Activated CD4-positive, alpha-beta memory T cell treated with anti-CD3 and anti-CD28 coated beads, Interleukin-2, amount 10 ng/mL, durations not matched to agents 7 days and 5 days (primary cell): Measurements from ENCODE around the gene HERC3. TPM values are rescaled to one million over a fixed set of nuclear protein-coding genes. Genes with fewer than 3 reads are reported as not detected.
"Not testable (repeated sequence)": the region's sequence is repeated elsewhere in the genome, so short reads cannot be mapped to it uniquely, and the experiment has no call there.

Experiments used
- CTCF ChIA-PET: fragments of 350-600 bp; sonication (Branson Sonifier 250); formaldehyde crosslinking; loops from one replicate; lab custom pipeline; 2021; ENCODE audit warnings: antibody characterized with exemption, inconsistent platforms; lab: Charles Lee
- POLR2A ChIA-PET: fragments of 350-600 bp; sonication (Branson Sonifier 250); formaldehyde crosslinking; loops from one replicate; lab custom pipeline; 2021; ENCODE audit warnings: antibody characterized with exemption; lab: Charles Lee
- DNase-seq: peaks from one replicate; pipeline ENCODE4 v3.0.0-alpha.2; 2020
- H3K27ac Mint-ChIP-seq: one replicate; pipeline ENCODE4 v1.8.0; 2021; ENCODE audit warnings: mild to moderate bottlenecking, mixed read lengths
- H3K27me3 Mint-ChIP-seq: one replicate; pipeline ENCODE4 v1.8.0; 2021; ENCODE audit warnings: mixed read lengths
- H3K36me3 Mint-ChIP-seq: one replicate; pipeline ENCODE4 v1.8.0; 2021; ENCODE audit warnings: low read depth, mixed read lengths
- H3K4me1 Mint-ChIP-seq: one replicate; pipeline ENCODE4 v1.8.0; 2021; ENCODE audit warnings: mixed read lengths
- H3K4me3 Mint-ChIP-seq: one replicate; pipeline ENCODE4 v1.8.0; 2021; ENCODE audit warnings: mild to moderate bottlenecking, mixed read lengths
- H3K9me3 Mint-ChIP-seq: one replicate; pipeline ENCODE4 v1.8.0; 2021; ENCODE audit warnings: mixed read lengths
- total RNA-seq, 2 experiments: library from RNA; stranded (reverse); gene quantifications; one replicate each; pipeline ENCODE4 v1.2.3, GENCODE V29; 2021

Gene HERC3
- total RNA-seq, 2 experiments from 2014 or later: 36.9 to 41.9 TPM

DNA sequence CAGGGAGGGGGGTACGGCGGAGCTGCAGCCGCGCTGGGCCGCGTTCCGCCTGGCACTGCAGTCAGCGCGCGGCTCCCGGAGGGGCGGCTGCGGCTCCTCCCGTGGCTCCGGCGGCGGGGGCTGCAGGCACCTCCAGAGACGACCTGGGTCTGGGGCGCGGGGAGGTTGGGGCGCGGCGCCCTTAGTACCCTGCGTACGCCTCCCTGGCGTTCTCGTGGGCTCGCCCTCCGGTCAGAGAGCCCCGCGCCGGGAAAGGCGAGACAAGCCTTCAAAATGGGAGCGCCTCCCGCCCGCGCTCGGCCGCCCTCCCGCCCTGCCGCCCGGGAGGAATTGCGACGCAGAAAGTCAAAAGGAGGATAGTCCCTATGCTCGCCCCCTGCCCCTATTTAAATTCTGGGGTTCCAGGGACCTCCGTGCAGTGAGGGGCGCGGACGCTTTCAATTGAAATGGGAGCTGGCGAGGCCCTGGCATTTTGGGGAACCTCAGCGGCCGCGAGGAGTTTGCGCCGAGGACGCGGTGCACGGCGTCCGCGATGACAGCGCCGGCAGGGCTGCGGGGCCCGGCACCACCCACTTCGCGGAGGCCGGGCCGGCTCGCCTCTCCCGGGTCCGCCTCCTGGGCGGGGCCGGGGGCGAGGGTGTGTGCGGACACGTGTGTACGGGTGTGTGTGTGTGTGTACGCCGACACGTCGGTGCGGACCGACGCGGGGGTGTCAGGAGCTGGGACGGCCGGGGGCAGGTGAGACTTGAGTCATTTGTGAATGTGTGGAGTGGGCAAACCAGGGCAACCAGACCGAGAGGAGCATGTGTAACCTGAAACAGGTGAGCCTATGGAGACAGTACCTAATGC lies 544 bp downstream of the HERC3 start:
- Mint-ChIP-seq H3K9me3 (no peaks in the 10 kb centered on the region), H3K4me3 (peak overlapping the region; percentile 94), H3K27me3 (peaks cover 9% of the 10 kb centered on the region), H3K27ac (peak overlapping the region; percentile 82), H3K36me3 (peaks cover 20% of the 10 kb centered on the region), H3K4me1 (peaks cover 37% of the 10 kb centered on the region)
- ChIA-PET CTCF (interaction anchor here (1.3 to 1.6 kb wide), 4 partner anchors 8 to 66 kb away, joined by 3 to 8 read pairs (median 5); no protein-coding TSS in a partner anchor), POLR2A (interaction anchor here (0.6 to 3.9 kb wide), 9 partner anchors 15 to 308 kb away, joined by 3 to 31 read pairs (median 4); partner anchors contain the start of genes HERC5, HERC6, NAP1L5 and PPM1K)
- DNase-seq: peak; percentile 83

- DNase-seq: no peak
- H3K27me3 Mint-ChIP-seq: peaks cover 1% of the 10 kb centered on the region
- ChIA-PET POLR2A (interaction anchor here (4.6 kb wide), 1 partner anchor 14 kb away, joined by 36 read pairs; no protein-coding TSS in a partner anchor), CTCF (no interaction called here)
- H3K4me1 Mint-ChIP-seq: peaks cover 52% of the 10 kb centered on the region
- H3K36me3 Mint-ChIP-seq: peaks cover 43% of the 10 kb centered on the region
- no peaks in the 10 kb centered on the region for H3K9me3 Mint-ChIP-seq
- H3K27ac Mint-ChIP-seq: peak overlapping the region; percentile 14
- H3K4me3 Mint-ChIP-seq: no peak overlapping the region
These were observed 5.8 kb downstream of the HERC3 start for GRCh38 chr4:88597970-88598660.

DNA sequence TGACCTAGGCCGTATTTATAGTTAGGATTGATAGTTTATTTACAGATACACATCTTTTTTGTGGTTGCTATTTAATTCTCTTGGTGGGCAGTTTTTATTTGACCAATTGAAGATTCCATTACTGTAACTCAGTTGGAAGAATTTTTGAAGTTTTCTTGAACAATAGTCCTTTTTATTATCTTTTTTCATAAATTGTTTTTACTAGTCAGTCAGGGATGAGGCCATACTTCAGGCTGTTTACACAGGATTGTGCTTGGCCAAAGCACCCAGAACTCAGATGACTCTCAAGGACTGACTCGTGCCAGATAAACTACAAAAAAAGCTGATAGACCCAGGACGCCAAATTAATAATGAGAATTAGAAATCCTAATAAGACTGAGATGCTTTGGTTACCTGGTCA lies 7.0 kb downstream of the HERC3 start:
- ChIA-PET POLR2A (interaction anchor here (4.6 kb wide), 1 partner anchor 13 kb away, joined by 36 read pairs; no protein-coding TSS in a partner anchor), CTCF (no interaction called here)
- peaks cover 42% of the 10 kb centered on the region for H3K4me1 Mint-ChIP-seq
- no peak overlapping the region for H3K27ac Mint-ChIP-seq
- no peak for DNase-seq
- H3K9me3 Mint-ChIP-seq: no peaks in the 10 kb centered on the region
- H3K4me3 Mint-ChIP-seq: no peak overlapping the region
- peaks cover 43% of the 10 kb centered on the region for H3K36me3 Mint-ChIP-seq
- no peaks in the 10 kb centered on the region for H3K27me3 Mint-ChIP-seq

- DNase-seq: no peak
- ChIA-PET POLR2A (interaction anchor here (4.6 kb wide), 1 partner anchor 13 kb away, joined by 36 read pairs; no protein-coding TSS in a partner anchor), CTCF (interaction anchor here (1.1 kb wide), 1 partner anchor 14 kb away, joined by 3 read pairs; no protein-coding TSS in a partner anchor)
- Mint-ChIP-seq H3K27me3 (no peaks in the 10 kb centered on the region), H3K27ac (no peak overlapping the region), H3K36me3 (peaks cover 47% of the 10 kb centered on the region), H3K9me3 (no peaks in the 10 kb centered on the region), H3K4me1 (peaks cover 42% of the 10 kb centered on the region), H3K4me3 (no peak overlapping the region)
These were observed 7.4 kb downstream of the HERC3 start for GRCh38 chr4:88599714-88600113.

DNA sequence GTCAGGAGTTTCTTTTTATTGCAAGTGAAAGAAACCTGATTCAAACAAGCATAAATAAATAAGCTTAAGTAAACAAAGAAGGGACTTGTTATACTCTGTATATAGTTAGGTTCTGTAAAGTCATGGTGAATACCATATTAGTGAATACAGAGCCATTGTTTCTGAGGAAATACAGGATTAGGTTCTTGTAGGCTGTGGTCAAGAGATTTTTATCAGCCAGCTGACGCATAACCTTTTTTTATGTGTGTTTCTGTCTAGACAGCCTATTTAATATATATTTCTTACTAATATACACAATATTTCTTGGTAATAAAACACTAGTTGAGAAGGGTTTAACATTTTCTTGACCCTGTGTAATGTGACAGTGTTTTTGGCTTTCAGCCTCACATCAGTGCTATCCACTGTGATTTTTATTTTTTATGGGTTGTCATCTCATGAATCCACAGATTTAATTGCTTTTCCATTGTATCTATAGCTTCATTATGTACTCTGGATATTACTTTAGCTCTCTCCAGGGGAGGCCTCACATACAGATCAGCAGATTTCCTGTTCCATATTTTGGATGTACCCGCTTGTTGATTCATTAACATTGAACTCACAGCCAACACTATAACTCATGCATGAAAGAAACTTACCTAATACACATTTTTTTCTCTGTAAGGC lies 8.0 kb downstream of the HERC3 start:
- no peak overlapping the region for H3K4me3 Mint-ChIP-seq
- H3K27me3 Mint-ChIP-seq: no peaks in the 10 kb centered on the region
- peaks cover 47% of the 10 kb centered on the region for H3K4me1 Mint-ChIP-seq
- CTCF ChIA-PET: interaction anchor here (1.1 kb wide), 1 partner anchor 14 kb away, joined by 3 read pairs; no protein-coding TSS in a partner anchor
- POLR2A ChIA-PET: interaction anchor here (0.7 to 4.6 kb wide), 2 partner anchors 12 to 1957 kb away, joined by 3 to 36 read pairs; no protein-coding TSS in a partner anchor
- H3K27ac Mint-ChIP-seq: no peak overlapping the region
- DNase-seq: no peak
- H3K9me3 Mint-ChIP-seq: no peaks in the 10 kb centered on the region
- peaks cover 51% of the 10 kb centered on the region for H3K36me3 Mint-ChIP-seq

DNA sequence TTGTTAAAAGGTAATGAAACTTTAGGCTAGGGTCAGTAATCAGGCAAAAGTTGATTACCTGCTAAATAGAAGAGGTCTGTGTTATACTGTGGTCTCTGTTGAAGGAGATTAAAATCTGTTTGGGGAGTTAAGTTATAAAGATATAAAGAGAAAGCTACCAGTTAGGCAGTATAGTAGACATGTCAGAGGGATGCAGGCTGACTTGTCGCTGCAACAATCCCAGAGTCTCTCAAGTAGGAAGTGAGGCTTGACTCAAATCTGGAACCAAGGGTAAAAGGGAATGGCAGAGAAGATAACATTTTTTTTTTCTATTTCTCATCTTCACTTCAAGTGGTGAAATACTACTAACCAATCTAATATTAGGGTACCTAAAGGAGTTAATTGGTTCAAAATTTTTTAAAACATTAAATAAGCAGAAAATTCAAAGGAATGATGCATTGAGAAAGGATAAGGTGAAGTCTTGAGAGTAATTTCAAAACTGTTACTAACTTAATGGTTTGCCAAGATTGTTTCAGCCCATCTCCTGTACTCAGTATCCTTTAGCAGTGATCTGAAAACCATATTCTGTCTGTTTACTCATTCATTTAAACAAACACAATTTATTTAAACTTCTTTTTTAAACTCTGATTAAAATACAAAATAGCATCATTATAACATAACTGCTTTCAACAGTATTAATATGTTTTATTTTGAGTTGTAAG lies 12.8 kb downstream of the HERC3 start:
- ChIA-PET POLR2A (no interaction called here), CTCF (no interaction called here)
- Mint-ChIP-seq H3K36me3 (peaks cover 64% of the 10 kb centered on the region), H3K4me3 (no peak overlapping the region), H3K27me3 (no peaks in the 10 kb centered on the region), H3K27ac (no peak overlapping the region), H3K9me3 (peaks cover 10% of the 10 kb centered on the region), H3K4me1 (peaks cover 48% of the 10 kb centered on the region)
- DNase-seq: no peak

DNA sequence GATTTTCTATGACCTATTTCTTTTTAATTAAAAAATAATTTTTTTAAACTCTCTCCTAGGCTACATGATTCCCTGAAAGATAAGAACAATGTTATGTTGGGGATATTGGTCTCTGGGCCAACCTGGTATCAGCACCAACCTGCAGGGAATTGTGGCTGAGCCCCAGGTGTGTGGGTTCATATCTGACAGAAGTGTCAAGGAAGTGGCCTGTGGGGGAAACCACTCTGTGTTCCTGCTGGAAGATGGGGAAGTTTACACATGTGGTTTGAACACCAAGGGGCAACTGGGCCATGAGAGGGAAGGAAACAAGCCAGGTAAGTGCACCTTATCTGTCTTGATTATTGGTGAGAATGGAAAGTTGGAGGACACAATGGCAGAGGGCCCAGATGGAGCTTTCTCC lies 13.5 kb downstream of the HERC3 start:
- ChIA-PET CTCF (no interaction called here), POLR2A (no interaction called here)
- DNase-seq: no peak
- H3K9me3 Mint-ChIP-seq: peaks cover 10% of the 10 kb centered on the region
- H3K27me3 Mint-ChIP-seq: no peaks in the 10 kb centered on the region
- peaks cover 48% of the 10 kb centered on the region for H3K4me1 Mint-ChIP-seq
- H3K4me3 Mint-ChIP-seq: no peak overlapping the region
- H3K36me3 Mint-ChIP-seq: peaks cover 65% of the 10 kb centered on the region
- peak overlapping the region; percentile 22 for H3K27ac Mint-ChIP-seq

DNA sequence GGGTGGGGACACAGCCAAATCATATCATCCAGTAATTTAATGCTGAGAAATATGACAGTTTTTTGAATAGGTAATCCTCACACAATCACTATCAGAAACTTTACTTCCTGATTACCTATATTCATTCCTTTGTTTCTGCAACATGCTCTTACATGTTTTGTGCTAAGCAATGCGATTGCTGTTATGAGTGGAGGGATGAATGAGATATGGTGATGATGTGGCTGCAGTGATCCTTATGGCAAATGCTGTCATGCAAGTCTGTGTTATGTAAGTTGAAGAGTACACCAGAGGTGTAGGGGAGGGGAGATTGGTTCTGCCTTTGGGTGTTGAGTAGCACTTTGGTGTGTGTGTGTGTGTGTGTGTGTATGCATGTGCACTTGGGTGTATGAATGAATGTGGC lies 14.6 kb downstream of the HERC3 start:
- ChIA-PET CTCF (no interaction called here), POLR2A (interaction anchor here (2.5 kb wide), 1 partner anchor 13 kb away, joined by 8 read pairs; no protein-coding TSS in a partner anchor)
- H3K36me3 Mint-ChIP-seq: peaks cover 70% of the 10 kb centered on the region
- H3K4me1 Mint-ChIP-seq: peaks cover 54% of the 10 kb centered on the region
- H3K9me3 Mint-ChIP-seq: peaks cover 10% of the 10 kb centered on the region
- H3K27me3 Mint-ChIP-seq: no peaks in the 10 kb centered on the region
- H3K4me3 Mint-ChIP-seq: no peak overlapping the region
- no peak overlapping the region for H3K27ac Mint-ChIP-seq
- DNase-seq: no peak

- Mint-ChIP-seq H3K4me3 (no peak overlapping the region), H3K4me1 (peaks cover 77% of the 10 kb centered on the region), H3K36me3 (peaks cover 61% of the 10 kb centered on the region), H3K27me3 (no peaks in the 10 kb centered on the region), H3K27ac (no peak overlapping the region), H3K9me3 (peaks cover 10% of the 10 kb centered on the region)
- no peak for DNase-seq
- ChIA-PET CTCF (no interaction called here), POLR2A (interaction anchor here (2.5 kb wide), 1 partner anchor 16 kb away, joined by 8 read pairs; no protein-coding TSS in a partner anchor)
These were observed 17.1 kb downstream of the HERC3 start for GRCh38 chr4:88609387-88609786.

- H3K27ac Mint-ChIP-seq: not testable (repeated sequence)
These were observed 17.5 kb downstream of the HERC3 start for GRCh38 chr4:88609794-88610193.

GRCh38 chr4:88610771-88611170 lies 18.5 kb downstream of the HERC3 start:
- no peak for DNase-seq
- Mint-ChIP-seq H3K27ac (no peak overlapping the region), H3K36me3 (peaks cover 52% of the 10 kb centered on the region), H3K4me3 (no peak overlapping the region), H3K9me3 (peaks cover 10% of the 10 kb centered on the region), H3K27me3 (no peaks in the 10 kb centered on the region), H3K4me1 (peaks cover 64% of the 10 kb centered on the region)
- ChIA-PET CTCF (interaction anchor here (1.2 kb wide), 1 partner anchor 71 kb away, joined by 5 read pairs; no protein-coding TSS in a partner anchor), POLR2A (interaction anchor here (1.1 to 4.3 kb wide), 3 partner anchors 11 to 19 kb away, joined by 4 to 36 read pairs (median 8); no protein-coding TSS in a partner anchor)

More at GRCh38 chr4:88609794-88610193, 17.5 kb downstream of the HERC3 start:
- Mint-ChIP-seq H3K36me3 (peaks cover 57% of the 10 kb centered on the region), H3K9me3 (peaks cover 10% of the 10 kb centered on the region), H3K4me1 (peaks cover 73% of the 10 kb centered on the region)
- CTCF ChIA-PET, DNase-seq, H3K4me3 Mint-ChIP-seq, H3K27me3 Mint-ChIP-seq: not testable (repeated sequence)
- POLR2A ChIA-PET: interaction anchor here (1.6 kb wide), 1 partner anchor 18 kb away, joined by 8 read pairs; no protein-coding TSS in a partner anchor
